GM12878 (cell line): ENCODE measurements around the gene RAB30. TPM values are rescaled to one million over a fixed set of nuclear protein-coding genes. Genes with fewer than 3 reads are reported as not detected.

Experiments used
- ATAC-seq: fragments of 200-7000 bp; cut with Tn5 transposase; 3 replicates; pipeline ENCODE4 v1.9.1; 2020; ENCODE audit warnings: mild to moderate bottlenecking, moderate library complexity
- BruUV-seq: library from RNA; stranded (reverse); fragments of 400-500 nt; replicated peaks from 2 replicates; lab custom pipeline; 2021; lab: Mats Ljungman, UMichigan
- CTCF ChIA-PET: fragments of 300-600 bp; sonication (Branson Sonifier 250); formaldehyde crosslinking; extraction: SDS; loops from one replicate; lab custom pipeline; 2021; ENCODE audit warnings: inconsistent platforms; lab: Yijun Ruan, JAX
- POLR2A ChIA-PET: fragments of 350-600 bp; formaldehyde crosslinking; extraction: SDS; loops from one replicate; lab custom pipeline; 2021; ENCODE audit warnings: inconsistent platforms; lab: Charles Lee
- RAD21 ChIA-PET: fragments of 300-600 bp; sonication (Branson Sonifier 250); formaldehyde crosslinking; loops from one replicate; lab custom pipeline; 2023; ENCODE audit warnings: antibody characterized with exemption; ENCODE audit not compliant: unreplicated experiment; lab: Charles Lee
- SMC1A ChIA-PET: fragments of 300-600 bp; sonication (Branson Sonifier 250); formaldehyde crosslinking; loops from one replicate; lab custom pipeline; 2023; ENCODE audit not compliant: unreplicated experiment, uncharacterized antibody; lab: Charles Lee
- DNase-seq: peaks from one replicate; pipeline ENCODE4 v3.0.0-alpha.2; 2011; ENCODE audit warnings: low read depth, low spot score
- FAIRE-seq: peaks from 3 replicates; lab custom pipeline; 2011; peaks lifted over from hg19 to GRCh38; lab: Jason Lieb, UNC
- H2AFZ ChIP-seq: 2 replicates; pipeline ENCODE4 v1.6.0; 2011; ENCODE audit warnings: low read depth, low read length, control low read depth; ENCODE audit not compliant: control insufficient read depth
- H3K27ac ChIP-seq: 2 replicates; pipeline ENCODE4 v1.5.1; 2011; ENCODE audit warnings: control low read depth; ENCODE audit not compliant: control insufficient read depth, insufficient read depth
- H3K27me3 ChIP-seq, 2 experiments: replicated peaks in 1 of 2; 2 replicates each; pipeline versions ENCODE4 v1.6.0 to v1.6.1; 2011; ENCODE audit warnings: low read length in 1 of 2; ENCODE audit not compliant: control insufficient read depth in 2 of 2, insufficient read depth in 2 of 2
- H3K36me3 ChIP-seq, 2 experiments: 2 replicates each; pipeline ENCODE4 v1.5.1; 2011; ENCODE audit warnings: low read length in 1 of 2; ENCODE audit not compliant: control insufficient read depth in 2 of 2, insufficient read depth in 2 of 2
- H3K4me1 ChIP-seq: 2 replicates; pipeline ENCODE4 v1.6.1; 2011; ENCODE audit warnings: mild to moderate bottlenecking, low read length, moderate library complexity, mixed read lengths; ENCODE audit not compliant: control insufficient read depth, insufficient read depth
- H3K4me2 ChIP-seq: 2 replicates; pipeline ENCODE4 v1.6.0; 2011; ENCODE audit warnings: control low read depth; ENCODE audit not compliant: control insufficient read depth, insufficient read depth
- H3K4me3 ChIP-seq: fragments of 200-600 bp; sonication (generic); 2 replicates; pipeline ENCODE4 v1.5.1; 2016
- H3K79me2 ChIP-seq: 2 replicates; pipeline ENCODE4 v1.6.0; 2011; ENCODE audit warnings: low read length; ENCODE audit not compliant: control insufficient read depth, insufficient read depth
- H3K9ac ChIP-seq: 2 replicates; pipeline ENCODE4 v1.8.0; 2011; ENCODE audit warnings: low read length, control low read depth, mixed read lengths; ENCODE audit not compliant: control insufficient read depth, insufficient read depth
- H3K9me3 ChIP-seq: replicated peaks from 3 replicates; pipeline ENCODE4 v1.5.1; 2011; ENCODE audit warnings: mild to moderate bottlenecking, low read length; ENCODE audit not compliant: control insufficient read depth, insufficient read depth
- H4K20me1 ChIP-seq: 2 replicates; pipeline ENCODE4 v1.6.0; 2011; ENCODE audit not compliant: control insufficient read depth, insufficient read depth
- BMI1 ChIP-seq: fragments of 450-650 bp; IDR thresholded peaks from 2 replicates; pipeline ENCODE4 v1.6.1; 2016; ENCODE audit warnings: mild to moderate bottlenecking, moderate library complexity, borderline replicate concordance
- CHD4 ChIP-seq: fragments of 200-600 bp; sonication (generic); IDR thresholded peaks from 2 replicates; pipeline ENCODE4 v1.6.1; 2016; ENCODE audit warnings: mild to moderate bottlenecking
- CREM ChIP-seq: IDR thresholded peaks from 2 replicates; pipeline ENCODE4 v1.6.1; 2014; ENCODE audit warnings: antibody characterized with exemption, low read depth
- EGR1 ChIP-seq, 2 experiments: IDR thresholded peaks; 1 replicate in 1 of 2; 2 replicates in 1 of 2; pipeline ENCODE4 v1.6.1; 2011 to 2012; ENCODE audit warnings: low read depth in 2 of 2, low read length in 2 of 2, borderline replicate concordance in 1 of 2, mild to moderate bottlenecking in 1 of 2, moderate library complexity in 1 of 2
- ESRRA ChIP-seq: IDR thresholded peaks from 2 replicates; pipeline ENCODE4 v1.6.1; 2012; ENCODE audit warnings: mild to moderate bottlenecking, low read length, improper control_type of control experiment
- FOXK2 ChIP-seq: fragments of 450-650 bp; IDR thresholded peaks from 2 replicates; pipeline ENCODE4 v1.6.1; 2017; ENCODE audit warnings: mild to moderate bottlenecking, moderate library complexity
- HDAC2 ChIP-seq: fragments of 200-600 bp; sonication (generic); IDR thresholded peaks from 2 replicates; pipeline ENCODE4 v1.6.1; 2017
- TBL1XR1 ChIP-seq: IDR thresholded peaks from 2 replicates; pipeline ENCODE4 v1.6.1; 2012; ENCODE audit warnings: low read depth, low read length, improper control_type of control experiment
- WGBS: methylation state at CpG from one replicate; pipeline ENCODE4 v1.1.6; 2016; ENCODE audit warnings: low lambda C conversion rate; ENCODE audit not compliant: insufficient replicate concordance, insufficient coverage; ENCODE audit errors: missing lambda C conversion rate; 5-methylcytosine and 5-hydroxymethylcytosine counted together
- in situ Hi-C: fragments of 300-500 bp; cut with MboI; formaldehyde crosslinking; loops from 9 replicates; pipeline ENCODE4 v1.14.3; 2018; ENCODE audit warnings: mixed read lengths
- intact Hi-C: fragments of 100-400 bp; cut with micrococcal nuclease; formaldehyde crosslinking; loops from one replicate; pipeline ENCODE4 v1.14.2; 2022; ENCODE audit not compliant: unreplicated experiment
- polyA plus RNA-seq, 11 experiments: library from polyadenylated mRNA; depleted of rRNA in 4 of 11; unstranded in 6 of 11; stranded (reverse) in 5 of 11; fragments of >200 nt; fragmentation: Nextera tagmentation in 4 of 11; fragmentation: Illumina TruSeq in 1 of 11; extraction: Ambion mirVana in 4 of 11; extraction: Trizol in 1 of 11; gene quantifications; 1 replicate in 1 of 11; 2 replicates in 10 of 11; pipeline versions ENCODE4 v1.2.1 to v1.2.3, GENCODE V29; 2011 to 2016; ENCODE audit warnings: inconsistent platforms in 2 of 11, missing spikeins in 2 of 11, low read depth in 1 of 11
- total RNA-seq, 4 experiments: library from RNA; depleted of rRNA in 3 of 4; stranded (reverse); fragments of >200 nt in 3 of 4; fragmentation: Illumina TruSeq in 1 of 4; extraction: Trizol in 1 of 4; gene quantifications; 2 replicates each; pipeline versions ENCODE4 v1.2.1 to v1.2.3, GENCODE V29; 2013 to 2021
- TF ChIP-seq, protein P1 (sequence below): fragments of 450-650 bp; formaldehyde crosslinking; IDR thresholded peaks from 2 replicates; pipeline ENCODE4 v1.4.0; 2022; ENCODE audit warnings: mild to moderate bottlenecking, moderate library complexity
- TF ChIP-seq, protein P2 (sequence below): IDR thresholded peaks from 2 replicates; pipeline ENCODE4 v1.6.1; 2011; ENCODE audit warnings: low read depth, low read length, improper control_type of control experiment, borderline replicate concordance
- TF ChIP-seq, protein P3 (sequence below): IDR thresholded peaks from 2 replicates; pipeline ENCODE4 v1.6.1; 2011; ENCODE audit warnings: mild to moderate bottlenecking, low read depth, low read length, moderate library complexity; ENCODE audit not compliant: insufficient replicate concordance
- TF ChIP-seq, protein P4 (sequence below): IDR thresholded peaks from 2 replicates; pipeline ENCODE4 v1.6.1; 2011; ENCODE audit warnings: borderline replicate concordance, low read depth, mild to moderate bottlenecking, moderate library complexity, mixed read lengths, low read length; ENCODE audit not compliant: insufficient read depth; ENCODE audit errors: extremely low read length
- TF ChIP-seq, protein P5 (sequence below): fragments of 450-650 bp; IDR thresholded peaks from 2 replicates; pipeline ENCODE4 v1.6.1; 2017; ENCODE audit warnings: antibody characterized with exemption, mild to moderate bottlenecking, moderate library complexity

Gene RAB30
- total and polyA plus RNA-seq, 10 of the 15 experiments (the other 5 are each of a cell fraction or from before 2014, with no cell fraction given) = 9.8 to 26.7 (median 19.2) TPM

DNA sequence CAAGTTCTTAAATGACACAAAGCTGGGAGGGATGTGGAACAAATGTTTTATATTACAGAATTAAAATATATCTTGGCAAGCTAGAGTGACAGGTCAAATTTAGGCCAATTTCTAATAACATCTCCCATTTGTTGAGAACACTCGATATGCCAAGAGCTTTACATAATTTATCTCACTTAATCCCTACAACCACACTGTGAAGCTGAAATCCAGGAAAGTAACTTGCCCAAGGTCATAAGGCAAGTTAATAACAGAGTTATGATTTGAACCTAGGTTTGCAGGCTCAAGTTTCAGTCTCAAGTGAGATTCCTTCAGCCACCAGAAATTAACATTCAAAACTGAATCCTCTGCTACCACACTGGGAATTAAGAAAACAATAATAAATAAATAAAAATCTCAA lies 38.3 kb downstream of the RAB30 start:
- 95% methylated on average over 1 of the region's 1 CpG for WGBS
- Histone ChIP-seq H3K4me2 (no peak overlapping the region), H3K79me2 (peaks cover 11% of the 10 kb centered on the region)

More for the DNA sequence above, 38.3 kb downstream of the RAB30 start:
- in situ Hi-C loops (no loop called here), intact Hi-C loops (no loop called here)
- Histone ChIP-seq H3K36me3 (no peaks in the 10 kb centered on the region), H3K4me1 (peaks cover 21% of the 10 kb centered on the region), H3K9ac (no peak overlapping the region), H2AFZ (no peak overlapping the region), H3K9me3 (no peaks in the 10 kb centered on the region; the same call in 2 of the 3 replicates), H3K27me3 (no peaks in the 10 kb centered on the region), H3K27ac (no peak overlapping the region), H3K4me3 (no peak overlapping the region), H4K20me1 (no peaks in the 10 kb centered on the region; the same call in 1 of the 2 replicates)
- no peak for ATAC-seq
- ChIA-PET CTCF (interaction anchor here (1.1 to 4.2 kb wide), 6 partner anchors 12 to 132 kb away, joined by 3 to 25 read pairs (median 6); partner anchors contain the start of gene DDIAS), SMC1A (interaction anchor here (0.6 to 6.9 kb wide), 16 partner anchors 13 to 189 kb away, joined by 3 to 61 read pairs (median 7); no protein-coding TSS in a partner anchor), POLR2A (interaction anchor here (1.0 to 4.3 kb wide), 6 partner anchors 11 to 247 kb away, joined by 3 to 21 read pairs (median 4); no protein-coding TSS in a partner anchor), RAD21 (interaction anchor here (0.6 to 4.7 kb wide), 7 partner anchors 26 to 241 kb away, joined by 3 to 24 read pairs (median 4); partner anchors contain the start of gene DDIAS)
- no peak for FAIRE-seq
- BruUV-seq = TSS peak; percentile 12
- no peak for DNase-seq
- TF ChIP-seq, protein P1, sequence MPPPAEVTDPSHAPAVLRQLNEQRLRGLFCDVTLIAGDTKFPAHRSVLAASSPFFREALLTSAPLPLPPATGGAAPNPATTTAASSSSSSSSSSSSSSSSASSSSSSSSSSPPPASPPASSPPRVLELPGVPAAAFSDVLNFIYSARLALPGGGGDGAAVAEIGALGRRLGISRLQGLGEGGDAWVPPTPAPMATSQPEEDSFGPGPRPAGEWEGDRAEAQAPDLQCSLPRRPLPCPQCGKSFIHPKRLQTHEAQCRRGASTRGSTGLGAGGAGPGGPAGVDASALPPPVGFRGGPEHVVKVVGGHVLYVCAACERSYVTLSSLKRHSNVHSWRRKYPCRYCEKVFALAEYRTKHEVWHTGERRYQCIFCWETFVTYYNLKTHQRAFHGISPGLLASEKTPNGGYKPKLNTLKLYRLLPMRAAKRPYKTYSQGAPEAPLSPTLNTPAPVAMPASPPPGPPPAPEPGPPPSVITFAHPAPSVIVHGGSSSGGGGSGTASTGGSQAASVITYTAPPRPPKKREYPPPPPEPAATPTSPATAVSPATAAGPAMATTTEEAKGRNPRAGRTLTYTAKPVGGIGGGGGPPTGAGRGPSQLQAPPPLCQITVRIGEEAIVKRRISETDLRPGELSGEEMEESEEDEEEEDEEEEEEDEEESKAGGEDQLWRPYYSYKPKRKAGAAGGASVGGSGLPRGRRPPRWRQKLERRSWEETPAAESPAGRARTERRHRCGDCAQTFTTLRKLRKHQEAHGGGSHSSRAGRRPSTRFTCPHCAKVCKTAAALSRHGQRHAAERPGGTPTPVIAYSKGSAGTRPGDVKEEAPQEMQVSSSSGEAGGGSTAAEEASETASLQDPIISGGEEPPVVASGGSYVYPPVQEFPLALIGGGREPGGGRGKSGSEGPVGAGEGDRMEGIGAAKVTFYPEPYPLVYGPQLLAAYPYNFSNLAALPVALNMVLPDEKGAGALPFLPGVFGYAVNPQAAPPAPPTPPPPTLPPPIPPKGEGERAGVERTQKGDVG (CRISPR knock-in tag) = no peak
- TF ChIP-seq BMI1 (no peak), HDAC2 (no peak), CHD4 (no peak), ESRRA (no peak), FOXK2 (no peak), CREM (no peak), TBL1XR1 (no peak), EGR1 (IDR thresholded peaks at IDR 0.05; ENCODE audit: borderline replicate concordance in 1 of 2, low read depth in 2 of 2, low read length in 2 of 2) (no peak)
- TF ChIP-seq, protein P2, sequence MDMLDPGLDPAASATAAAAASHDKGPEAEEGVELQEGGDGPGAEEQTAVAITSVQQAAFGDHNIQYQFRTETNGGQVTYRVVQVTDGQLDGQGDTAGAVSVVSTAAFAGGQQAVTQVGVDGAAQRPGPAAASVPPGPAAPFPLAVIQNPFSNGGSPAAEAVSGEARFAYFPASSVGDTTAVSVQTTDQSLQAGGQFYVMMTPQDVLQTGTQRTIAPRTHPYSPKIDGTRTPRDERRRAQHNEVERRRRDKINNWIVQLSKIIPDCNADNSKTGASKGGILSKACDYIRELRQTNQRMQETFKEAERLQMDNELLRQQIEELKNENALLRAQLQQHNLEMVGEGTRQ = no peak
- TF ChIP-seq, protein P3, sequence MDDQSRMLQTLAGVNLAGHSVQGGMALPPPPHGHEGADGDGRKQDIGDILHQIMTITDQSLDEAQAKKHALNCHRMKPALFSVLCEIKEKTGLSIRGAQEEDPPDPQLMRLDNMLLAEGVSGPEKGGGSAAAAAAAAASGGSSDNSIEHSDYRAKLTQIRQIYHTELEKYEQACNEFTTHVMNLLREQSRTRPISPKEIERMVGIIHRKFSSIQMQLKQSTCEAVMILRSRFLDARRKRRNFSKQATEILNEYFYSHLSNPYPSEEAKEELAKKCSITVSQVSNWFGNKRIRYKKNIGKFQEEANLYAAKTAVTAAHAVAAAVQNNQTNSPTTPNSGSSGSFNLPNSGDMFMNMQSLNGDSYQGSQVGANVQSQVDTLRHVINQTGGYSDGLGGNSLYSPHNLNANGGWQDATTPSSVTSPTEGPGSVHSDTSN = no peak
- TF ChIP-seq, protein P4, sequence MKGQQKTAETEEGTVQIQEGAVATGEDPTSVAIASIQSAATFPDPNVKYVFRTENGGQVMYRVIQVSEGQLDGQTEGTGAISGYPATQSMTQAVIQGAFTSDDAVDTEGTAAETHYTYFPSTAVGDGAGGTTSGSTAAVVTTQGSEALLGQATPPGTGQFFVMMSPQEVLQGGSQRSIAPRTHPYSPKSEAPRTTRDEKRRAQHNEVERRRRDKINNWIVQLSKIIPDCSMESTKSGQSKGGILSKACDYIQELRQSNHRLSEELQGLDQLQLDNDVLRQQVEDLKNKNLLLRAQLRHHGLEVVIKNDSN = no peak
- TF ChIP-seq, protein P5, sequence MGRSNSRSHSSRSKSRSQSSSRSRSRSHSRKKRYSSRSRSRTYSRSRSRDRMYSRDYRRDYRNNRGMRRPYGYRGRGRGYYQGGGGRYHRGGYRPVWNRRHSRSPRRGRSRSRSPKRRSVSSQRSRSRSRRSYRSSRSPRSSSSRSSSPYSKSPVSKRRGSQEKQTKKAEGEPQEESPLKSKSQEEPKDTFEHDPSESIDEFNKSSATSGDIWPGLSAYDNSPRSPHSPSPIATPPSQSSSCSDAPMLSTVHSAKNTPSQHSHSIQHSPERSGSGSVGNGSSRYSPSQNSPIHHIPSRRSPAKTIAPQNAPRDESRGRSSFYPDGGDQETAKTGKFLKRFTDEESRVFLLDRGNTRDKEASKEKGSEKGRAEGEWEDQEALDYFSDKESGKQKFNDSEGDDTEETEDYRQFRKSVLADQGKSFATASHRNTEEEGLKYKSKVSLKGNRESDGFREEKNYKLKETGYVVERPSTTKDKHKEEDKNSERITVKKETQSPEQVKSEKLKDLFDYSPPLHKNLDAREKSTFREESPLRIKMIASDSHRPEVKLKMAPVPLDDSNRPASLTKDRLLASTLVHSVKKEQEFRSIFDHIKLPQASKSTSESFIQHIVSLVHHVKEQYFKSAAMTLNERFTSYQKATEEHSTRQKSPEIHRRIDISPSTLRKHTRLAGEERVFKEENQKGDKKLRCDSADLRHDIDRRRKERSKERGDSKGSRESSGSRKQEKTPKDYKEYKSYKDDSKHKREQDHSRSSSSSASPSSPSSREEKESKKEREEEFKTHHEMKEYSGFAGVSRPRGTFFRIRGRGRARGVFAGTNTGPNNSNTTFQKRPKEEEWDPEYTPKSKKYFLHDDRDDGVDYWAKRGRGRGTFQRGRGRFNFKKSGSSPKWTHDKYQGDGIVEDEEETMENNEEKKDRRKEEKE = no peak
